ENCODE measurements around the gene CCDC78.

DNA sequence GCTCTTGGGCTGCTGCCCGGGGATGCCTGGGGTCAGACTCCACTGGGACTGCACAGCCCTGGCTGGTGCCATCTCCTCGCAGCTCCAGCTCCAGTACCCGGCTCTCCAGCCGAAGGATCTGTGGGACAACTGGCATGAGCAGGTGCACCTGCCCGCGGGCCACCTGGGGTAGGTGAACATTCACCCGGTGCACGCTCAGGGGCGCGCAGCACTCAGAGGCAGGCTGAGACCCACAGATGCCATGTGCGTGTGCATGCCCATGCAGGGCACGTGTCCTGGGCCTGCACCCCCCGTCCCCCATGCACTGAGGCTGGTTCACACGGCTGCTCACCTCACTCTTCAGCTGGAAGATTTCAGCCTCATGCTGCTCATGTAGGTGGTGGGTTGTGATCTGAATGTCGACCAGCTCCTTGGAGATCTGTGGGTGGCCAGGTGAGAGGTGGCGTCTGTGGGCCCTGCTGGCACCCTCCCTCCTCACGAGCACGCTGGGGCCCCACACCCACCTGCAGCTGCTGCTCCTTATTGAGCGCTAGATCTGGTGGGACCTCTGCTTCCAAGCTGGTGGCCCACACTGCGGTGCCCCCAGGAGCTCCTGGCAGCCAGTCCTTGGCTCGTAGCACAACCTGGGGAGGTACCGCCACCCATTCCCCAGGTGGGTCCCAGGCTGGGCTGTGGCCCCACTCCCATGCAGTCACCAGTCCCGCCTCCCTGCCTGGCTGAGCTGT lies 618 bp downstream of the CCDC78 start:
- TF ChIP-seq BHLHE40 (IDR thresholded peaks at IDR 0.05; ENCODE audit: borderline replicate concordance) = no peak
- no peak for TF ChIP-seq ARNT (IDR thresholded peaks at IDR 0.05)
- no peak for TF ChIP-seq SUZ12 (IDR thresholded peaks at IDR 0.05)
- no peak for TF ChIP-seq L3MBTL2 (conservative IDR thresholded peaks at IDR 0.05)
- no peak for TF ChIP-seq SP1 (IDR thresholded peaks at IDR 0.05)
- TF ChIP-seq ELF4 (IDR thresholded peaks at IDR 0.05) = no peak
- no peak for TF ChIP-seq HDGF (IDR thresholded peaks at IDR 0.05; ENCODE audit: borderline replicate concordance)

All from HEK293T (cell line).